Heart left ventricle (tissue), 16 donors: ENCODE measurements around the gene FMNL1. TPM values are rescaled to one million over a fixed set of nuclear protein-coding genes. Genes with fewer than 3 reads are reported as not detected.

ENCODE experiments used
- ATAC-seq, 4 donors: fragments of 200-7000 bp; cut with Tn5 transposase; one replicate each; pipeline ENCODE4 v1.9.1; 2020 to 2022; ENCODE audit warnings: moderate library complexity in 4 of 4, mild to moderate bottlenecking in 3 of 4, moderate number of reproducible peaks in 1 of 4
- DNase-seq, 5 donors: peaks; one replicate each; pipeline ENCODE4 v3.0.0-alpha.2; 2020
- H3K27ac ChIP-seq, 12 donors: fragments of 200-600 bp; sonication (generic) in 4 of 12; one replicate each; pipeline versions ENCODE4 v1.5.0 to v1.8.0; 2016 to 2022; ENCODE audit warnings: mild to moderate bottlenecking in 2 of 12
- H3K27me3 ChIP-seq, 9 donors: fragments of 200-600 bp; sonication (generic) in 2 of 9; one replicate each; pipeline versions ENCODE4 v1.5.1 to v1.8.0; 2016 to 2022; ENCODE audit warnings: mild to moderate bottlenecking in 3 of 9
- H3K36me3 ChIP-seq, 9 donors: fragments of 200-600 bp; sonication (generic) in 2 of 9; one replicate each; pipeline versions ENCODE4 v1.5.0 to v1.8.0; 2018 to 2022; ENCODE audit warnings: mild to moderate bottlenecking in 2 of 9
- H3K4me1 ChIP-seq, 12 donors: fragments of 200-600 bp; sonication (generic) in 4 of 12; one replicate each; pipeline versions ENCODE4 v1.5.0 to v1.8.0; 2016 to 2022; ENCODE audit warnings: mild to moderate bottlenecking in 3 of 12
- H3K4me3 ChIP-seq, 12 donors: fragments of 200-600 bp; sonication (generic) in 4 of 12; one replicate each; pipeline versions ENCODE4 v1.5.0 to v1.8.0; 2017 to 2022; ENCODE audit warnings: mild to moderate bottlenecking in 9 of 12, moderate library complexity in 4 of 12
- H3K9me3 ChIP-seq, 12 donors: fragments of 200-600 bp; sonication (generic) in 4 of 12; one replicate each; pipeline versions ENCODE4 v1.5.0 to v1.8.0; 2016 to 2022; ENCODE audit warnings: mild to moderate bottlenecking in 1 of 12
- POLR2A ChIP-seq, 2 donors: fragments of 450-650 bp; IDR thresholded peaks; one replicate each; pipeline ENCODE4 v1.6.1; 2017; ENCODE audit warnings: antibody characterized with exemption in 2 of 2, mild to moderate bottlenecking in 2 of 2, moderate library complexity in 2 of 2
- WGBS, 4 donors: extraction: QIAGEN DNeasy Blood & Tissue Kit in 2 of 4; methylation state at CpG; one replicate each; pipeline versions ENCODE4 v1.1.5 to v1.1.7; 2013 to 2018; 5-methylcytosine and 5-hydroxymethylcytosine counted together
- intact Hi-C, 10 donors: fragments of 100-400 bp; cut with DNase I; formaldehyde crosslinking; loops; one replicate each; pipeline versions ENCODE4 v1.11.1 to v1.14.2; 2022
- polyA plus RNA-seq, 2 donors: library from polyadenylated mRNA; stranded (reverse); fragments of 200-250 nt; gene quantifications; one replicate each; pipeline ENCODE4 v1.2.3, GENCODE V29; 2013
- total RNA-seq, 9 donors: library from RNA; depleted of rRNA in 2 of 9; stranded (reverse); fragments of >200 nt in 2 of 9; fragmentation: NEBNext Ultra II Directional in 3 of 9; extraction: Animal tissue kit (Norgen Biotek cat#: 25700) in 3 of 9; gene quantifications; one replicate each; pipeline versions ENCODE4 v1.1.0 to v1.2.4, GENCODE V29; 2016 to 2023
- TF ChIP-seq, protein P1 (sequence below), 12 donors: fragments of 200-600 bp; sonication (generic) in 4 of 12; IDR thresholded peaks; one replicate each; pipeline versions ENCODE4 v1.5.0 to v1.8.0; 2018 to 2022; ENCODE audit warnings: antibody characterized with exemption in 12 of 12, mild to moderate bottlenecking in 5 of 12
- donor health status: ischemic (EF 13 %, LVEDD 7.1; RV severe dilation, severe dysfunction).
- donor health status: healthy with polysubstance abuse.
- donor health status: DM: no; HTN: yes; CAD: no.
- donor health status: DM: no; HTN: no; CAD: no.
- donor health status: ischemic (EF 25% LVEDD 6.9; RV normal size, moderate dysfunction).
- donor health status: ischemic (EF 25% LVEDD 5.7; RV mildly dilated, moderate dysfunction).
- donor health status: healthy.
- donor health status: DM: yes; HTN: yes; CAD: no.
- donor health status: ischemic (EF 35%, LVEDD 5.7; RV mildly dilated, moderate dysfunction).
- donor health status: nonischemic (EF 11% LVEDD 7.7; RV severe dilation, severe dysfunction).
- donor health status: DM: yes; HTN: yes; CAD: no.
- donor health status: PGD.
- donor health status: ischemic (EF 29% LVEDD 5.4; RV normal size, mild dysfunction).
- donor health status: nonischemic (EF 23%, LVEDD 6.1; RV moderate dilation, normal function).

The FMNL1 gene
- total and polyA plus RNA-seq, 11 donors: 5.4 to 52.8 (median 8.7) TPM

DNA sequence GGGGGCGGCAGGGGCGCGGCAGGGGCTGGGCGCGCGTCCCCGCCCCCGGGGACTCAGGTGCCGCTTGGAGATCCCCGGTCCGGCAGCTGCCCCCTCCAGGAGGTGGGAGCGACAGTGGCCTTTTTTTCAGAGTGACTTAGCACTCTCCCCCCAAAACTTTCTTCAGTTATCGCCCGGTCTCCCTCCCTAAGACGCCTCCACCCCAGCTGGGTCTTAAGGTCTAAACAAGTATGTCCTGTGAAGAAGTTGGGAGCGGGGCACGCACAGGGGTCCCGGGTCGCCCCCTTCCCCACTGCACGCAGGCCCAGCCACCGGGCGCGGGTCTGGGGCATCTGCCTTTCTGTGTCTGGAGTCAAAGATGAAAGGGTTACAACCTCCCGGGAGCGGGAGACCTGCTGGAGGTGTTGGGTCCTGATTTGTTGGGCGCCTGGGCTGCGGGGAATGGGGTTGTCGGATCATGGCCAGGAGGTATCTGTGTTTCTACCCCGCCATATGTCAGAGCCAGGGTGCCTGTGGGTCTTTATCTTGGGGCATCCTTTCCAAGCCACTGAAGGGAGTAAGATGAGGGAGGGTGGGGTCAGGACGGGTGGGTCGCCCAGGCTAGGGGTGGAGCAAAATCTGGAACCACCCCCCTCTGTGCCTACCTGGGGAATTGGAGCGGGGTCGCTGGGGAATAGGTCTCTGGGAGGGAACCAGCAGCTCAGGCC, 757 bp downstream of the FMNL1 start:
- no peak for ATAC-seq
- Histone ChIP-seq H3K4me3 (peak overlapping the region; percentile 50 to 88 (median 71)), H3K4me1 (peaks cover 0 to 66% (median 33%) of the 10 kb centered on the region in 12 donors), H3K36me3 (peaks cover 0 to 5% (median 0%) of the 10 kb centered on the region in 9 donors), H3K27ac (peak overlapping the region in 11 of 12 donors; percentile 9 to 98 (median 59)), H3K9me3 (no peaks in the 10 kb centered on the region), H3K27me3 (no peaks in the 10 kb centered on the region)
- DNase-seq: peak in 2 of 5 donors; percentile 27 to 33
- intact Hi-C loops: loop anchor here in 3 of 10 donors (5.0 kb wide), 4 partner anchors 40 to 95 kb away; partner anchors contain the start of genes SPATA32 (in 2 of the 3) and MAP3K14 (in 1 of the 3)
- 24 to 32% (median 28%) methylated on average over 18 to 33 of the region's 33 CpGs for WGBS, 4 donors
- TF ChIP-seq, protein P1, sequence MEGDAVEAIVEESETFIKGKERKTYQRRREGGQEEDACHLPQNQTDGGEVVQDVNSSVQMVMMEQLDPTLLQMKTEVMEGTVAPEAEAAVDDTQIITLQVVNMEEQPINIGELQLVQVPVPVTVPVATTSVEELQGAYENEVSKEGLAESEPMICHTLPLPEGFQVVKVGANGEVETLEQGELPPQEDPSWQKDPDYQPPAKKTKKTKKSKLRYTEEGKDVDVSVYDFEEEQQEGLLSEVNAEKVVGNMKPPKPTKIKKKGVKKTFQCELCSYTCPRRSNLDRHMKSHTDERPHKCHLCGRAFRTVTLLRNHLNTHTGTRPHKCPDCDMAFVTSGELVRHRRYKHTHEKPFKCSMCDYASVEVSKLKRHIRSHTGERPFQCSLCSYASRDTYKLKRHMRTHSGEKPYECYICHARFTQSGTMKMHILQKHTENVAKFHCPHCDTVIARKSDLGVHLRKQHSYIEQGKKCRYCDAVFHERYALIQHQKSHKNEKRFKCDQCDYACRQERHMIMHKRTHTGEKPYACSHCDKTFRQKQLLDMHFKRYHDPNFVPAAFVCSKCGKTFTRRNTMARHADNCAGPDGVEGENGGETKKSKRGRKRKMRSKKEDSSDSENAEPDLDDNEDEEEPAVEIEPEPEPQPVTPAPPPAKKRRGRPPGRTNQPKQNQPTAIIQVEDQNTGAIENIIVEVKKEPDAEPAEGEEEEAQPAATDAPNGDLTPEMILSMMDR (IDR thresholded peaks at IDR 0.05): no peak
- no peak for TF ChIP-seq POLR2A (IDR thresholded peaks at IDR 0.05)

DNA sequence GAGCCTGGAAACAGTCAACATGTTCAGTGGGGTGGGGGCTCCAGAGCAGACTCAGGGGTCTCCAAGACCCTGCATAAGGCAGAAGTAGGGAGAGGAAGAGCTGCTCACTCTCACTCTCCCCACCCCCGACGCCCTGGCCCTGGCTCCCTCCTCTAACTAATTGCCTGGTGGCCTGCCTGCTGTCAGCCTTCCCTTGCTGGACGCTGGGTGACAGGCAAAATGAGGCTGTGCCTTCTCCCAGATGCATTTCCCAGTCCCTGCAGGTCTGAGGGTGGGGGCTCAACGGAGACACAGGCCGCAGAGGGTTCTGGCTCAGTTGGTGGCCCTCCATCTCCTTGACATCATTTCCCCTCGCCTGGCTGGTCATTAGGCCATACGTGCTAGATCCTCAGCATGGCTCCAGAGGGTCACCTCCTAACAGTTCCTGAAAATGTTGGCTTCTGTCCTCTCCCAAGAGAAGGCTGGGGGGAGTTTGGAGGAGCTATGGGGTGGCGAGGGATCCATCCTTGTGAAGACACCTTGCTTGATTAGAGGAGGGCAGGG, 1.4 kb downstream of the FMNL1 start:
- intact Hi-C loops: loop anchor here in 3 of 10 donors (1.0 to 5.0 kb wide), 5 partner anchors 12 to 94 kb away; partner anchors contain the start of genes SPATA32 (in 2 of the 3) and MAP3K14 (in 1 of the 3)
- Histone ChIP-seq H3K4me1 (peaks cover 0 to 72% (median 40%) of the 10 kb centered on the region in 12 donors), H3K27me3 (no peaks in the 10 kb centered on the region), H3K36me3 (peaks cover 0 to 5% (median 0%) of the 10 kb centered on the region in 9 donors), H3K27ac (peak overlapping the region in 9 of 12 donors; percentile 9 to 98 (median 59)), H3K9me3 (no peaks in the 10 kb centered on the region), H3K4me3 (peak overlapping the region in 11 of 12 donors; percentile 50 to 88 (median 72))
- ATAC-seq (no peak), DNase-seq (peak in 2 of 5 donors; percentile 27 to 43)
- TF ChIP-seq, protein P1 (IDR thresholded peaks at IDR 0.05): no peak
- TF ChIP-seq POLR2A (IDR thresholded peaks at IDR 0.05): no peak
- WGBS, 4 donors: 61 to 68% (median 65%) methylated on average over 8 of the region's 8 CpGs

DNA sequence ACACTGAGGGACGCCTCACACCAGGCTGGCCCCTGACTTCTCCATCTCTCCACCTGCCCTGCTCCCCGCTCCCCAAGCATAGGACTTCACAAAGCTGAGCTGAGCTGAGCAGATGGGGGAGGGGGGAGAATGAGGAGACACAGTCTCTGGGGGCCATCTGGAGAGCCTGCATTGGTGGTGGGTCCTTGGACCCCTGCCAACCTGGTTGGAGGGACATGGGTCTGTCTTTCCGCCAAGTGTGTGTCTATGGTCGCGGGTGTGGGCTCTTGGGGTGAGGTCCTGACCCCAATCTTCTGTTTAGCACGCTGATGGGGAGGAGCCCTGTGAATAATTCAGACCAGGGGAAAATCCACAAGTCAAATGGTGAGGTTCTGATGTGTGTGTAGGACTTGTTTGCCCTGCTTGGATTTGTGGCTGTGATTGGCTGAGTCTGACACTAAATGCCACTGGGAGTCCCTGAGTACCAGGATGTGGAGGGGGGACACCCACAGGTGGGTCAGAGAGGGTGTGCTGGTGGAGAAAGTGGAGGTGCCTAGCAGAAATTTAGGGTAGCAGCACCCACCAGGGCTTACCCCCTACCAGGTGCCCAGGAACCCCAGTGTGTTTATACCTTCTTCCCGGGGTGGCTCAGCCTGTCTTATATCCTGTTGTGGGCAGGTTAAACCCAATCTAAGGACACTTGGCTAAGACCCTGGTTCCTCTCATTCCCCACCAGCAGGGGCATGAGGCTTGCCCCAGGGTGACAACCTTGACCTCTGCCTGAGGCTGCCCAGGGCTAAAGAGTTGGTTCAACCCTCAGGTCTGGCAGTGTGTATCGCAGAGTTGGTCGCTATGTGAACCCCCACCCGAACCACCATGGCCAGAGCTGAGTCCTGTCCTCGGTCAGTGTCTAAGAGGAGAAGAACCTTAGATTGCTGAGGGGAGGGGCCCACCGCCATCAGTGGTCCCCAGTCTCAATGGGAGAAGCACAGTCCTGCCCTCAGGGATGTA, 2.1 kb downstream of the FMNL1 start:
- peak overlapping the region in 8 of 12 donors; percentile 9 to 98 (median 62) for H3K27ac ChIP-seq
- intact Hi-C loops: loop anchor here in 3 of 10 donors (1.0 to 5.0 kb wide), 5 partner anchors 11 to 93 kb away; partner anchors contain the start of genes SPATA32 (in 2 of the 3) and MAP3K14 (in 1 of the 3)
- WGBS, 4 donors: 81 to 90% (median 89%) methylated on average over 8 to 12 of the region's 12 CpGs
- H3K4me1 ChIP-seq: peaks cover 0 to 80% (median 47%) of the 10 kb centered on the region in 12 donors
- no peaks in the 10 kb centered on the region for H3K36me3 ChIP-seq
- peak in 1 of 5 donors; percentile 28 for DNase-seq
- peak overlapping the region in 9 of 12 donors; percentile 14 to 88 (median 75) for H3K4me3 ChIP-seq
- no peaks in the 10 kb centered on the region for H3K27me3 ChIP-seq
- H3K9me3 ChIP-seq: no peaks in the 10 kb centered on the region
- TF ChIP-seq, protein P1 (IDR thresholded peaks at IDR 0.05): no peak
- no peak for TF ChIP-seq POLR2A (IDR thresholded peaks at IDR 0.05)
- no peak for ATAC-seq
